B cell (primary cell): Measurements from ENCODE around the gene NCOA1. TPM values are rescaled to one million over a fixed set of nuclear protein-coding genes. Genes with fewer than 3 reads are reported as not detected.

ENCODE experiments used
- ATAC-seq: fragments of 200-7000 bp; cut with Tn5 transposase; one replicate; pipeline ENCODE4 v1.10.0; 2021; ENCODE audit warnings: low read depth, mild to moderate bottlenecking, moderate number of reproducible peaks, moderate library complexity
- CTCF ChIA-PET: fragments of 350-600 bp; sonication (Branson Sonifier 250); formaldehyde crosslinking; loops from one replicate; lab custom pipeline; 2021; ENCODE audit warnings: antibody characterized with exemption, inconsistent platforms; lab: Charles Lee
- POLR2A ChIA-PET: fragments of 350-600 bp; sonication (Branson Sonifier 250); formaldehyde crosslinking; loops from one replicate; lab custom pipeline; 2021; ENCODE audit warnings: antibody characterized with exemption; lab: Charles Lee
- DNase-seq: peaks from one replicate; pipeline ENCODE4 v3.0.0; 2013
- H2AFZ ChIP-seq: 2 replicates; pipeline ENCODE4 v1.6.1; 2012; ENCODE audit warnings: mild to moderate bottlenecking, low read depth, low read length; ENCODE audit not compliant: insufficient read depth, poor library complexity, severe bottlenecking
- H3K27ac ChIP-seq, 2 donors: 1 replicate in 1 of 2; 2 replicates in 1 of 2; pipeline ENCODE4 v1.5.1; 2012 to 2013; ENCODE audit warnings: low read length in 2 of 2, mild to moderate bottlenecking in 2 of 2, moderate library complexity in 1 of 2
- H3K27me3 ChIP-seq, 4 experiments: fragments of 200-600 bp in 1 of 4; sonication (generic) in 1 of 4; replicated peaks in 1 of 4; 1 replicate in 2 of 4; 2 replicates in 2 of 4; pipeline versions ENCODE4 v1.6.1 to v1.7.0; 2013 to 2016; ENCODE audit warnings: low read length in 3 of 4, mild to moderate bottlenecking in 2 of 4, mixed read lengths in 1 of 4, moderate library complexity in 1 of 4; ENCODE audit not compliant: insufficient read depth in 4 of 4, control insufficient read depth in 3 of 4; ENCODE audit errors: control extremely low read depth in 1 of 4
- H3K36me3 ChIP-seq, 2 experiments: replicated peaks in 1 of 2; 1 replicate in 1 of 2; 2 replicates in 1 of 2; pipeline versions ENCODE4 v1.6.1 to v1.7.1; 2013; ENCODE audit warnings: low read length in 1 of 2; ENCODE audit not compliant: insufficient read depth in 2 of 2, control insufficient read depth in 1 of 2; ENCODE audit errors: control extremely low read depth in 1 of 2, extremely low read depth in 1 of 2
- H3K4me1 ChIP-seq, 2 donors: fragments of 200-600 bp in 1 of 2; sonication (generic) in 1 of 2; 1 replicate in 1 of 2; 2 replicates in 1 of 2; pipeline versions ENCODE4 v1.5.1 to v1.6.1; 2013 to 2017; ENCODE audit warnings: low read length in 2 of 2; ENCODE audit not compliant: control insufficient read depth in 2 of 2, insufficient read depth in 2 of 2
- H3K4me2 ChIP-seq: replicated peaks from 2 replicates; pipeline ENCODE3; 2012; ENCODE audit warnings: mild to moderate bottlenecking, low read depth, low read length; ENCODE audit not compliant: poor library complexity, severe bottlenecking
- H3K4me3 ChIP-seq, 5 experiments: fragments of 200-600 bp in 1 of 5; sonication (generic) in 1 of 5; 1 replicate in 3 of 5; 2 replicates in 2 of 5; pipeline versions ENCODE4 v1.5.1 to v1.7.0; 2011 to 2016; ENCODE audit warnings: low read length in 4 of 5, mild to moderate bottlenecking in 4 of 5, low read depth in 2 of 5, control low read depth in 1 of 5, moderate library complexity in 1 of 5; ENCODE audit not compliant: insufficient read depth in 1 of 5; ENCODE audit errors: control extremely low read depth in 1 of 5, extremely low read depth in 1 of 5
- H3K79me2 ChIP-seq: fragments of 200-600 bp; sonication (generic); one replicate; pipeline ENCODE4 v1.6.0; 2016; ENCODE audit warnings: low read length; ENCODE audit not compliant: control insufficient read depth, insufficient read depth
- H3K9ac ChIP-seq: fragments of 200-600 bp; sonication (generic); 2 replicates; pipeline ENCODE4 v1.6.1; 2017; ENCODE audit warnings: mild to moderate bottlenecking, low read length, moderate library complexity
- H3K9me3 ChIP-seq, 3 donors: one replicate each; pipeline versions ENCODE4 v1.6.1 to v1.7.1; 2013; ENCODE audit warnings: low read length in 2 of 3; ENCODE audit not compliant: control insufficient read depth in 2 of 3, insufficient read depth in 1 of 3; ENCODE audit errors: control extremely low read depth in 1 of 3
- H4K20me1 ChIP-seq: 2 replicates; pipeline ENCODE4 v1.6.0; 2012; ENCODE audit warnings: mild to moderate bottlenecking, low read length; ENCODE audit not compliant: insufficient read depth, control insufficient read depth, poor library complexity, severe bottlenecking
- H3K27ac Mint-ChIP-seq: one replicate; pipeline ENCODE4 v1.8.0; 2021; ENCODE audit warnings: mixed read lengths
- H3K27me3 Mint-ChIP-seq: one replicate; pipeline ENCODE4 v1.8.0; 2021; ENCODE audit warnings: mixed read lengths
- H3K4me1 Mint-ChIP-seq: one replicate; pipeline ENCODE4 v1.8.0; 2021; ENCODE audit warnings: mixed read lengths
- H3K4me3 Mint-ChIP-seq: one replicate; pipeline ENCODE4 v1.8.0; 2021; ENCODE audit warnings: mixed read lengths
- H3K9me3 Mint-ChIP-seq: one replicate; pipeline ENCODE4 v1.8.0; 2022; ENCODE audit warnings: mixed read lengths; ENCODE audit not compliant: insufficient read depth
- EZH2 ChIP-seq: IDR thresholded peaks from 2 replicates; pipeline ENCODE4 v1.6.1; 2012; ENCODE audit warnings: borderline replicate concordance, low read depth, mild to moderate bottlenecking, moderate library complexity, low read length; ENCODE audit not compliant: insufficient read depth, poor library complexity, severe bottlenecking
- whole genome bisulfite sequencing: methylation state at CpG from one replicate; pipeline ENCODE4 v1.1.5; 2013; ENCODE audit warnings: missing lambda C conversion rate; ENCODE audit not compliant: insufficient coverage; 5-methylcytosine and 5-hydroxymethylcytosine counted together
- intact Hi-C: fragments of 100-400 bp; cut with micrococcal nuclease; formaldehyde crosslinking; loops from one replicate; pipeline ENCODE4 v1.10.0; 2022
- polyA plus RNA-seq: library from polyadenylated mRNA; depleted of rRNA; stranded (reverse); fragments of >200 nt; gene quantifications from 2 replicates; pipeline ENCODE4 v1.2.3, GENCODE V29; 2012
- total RNA-seq, 2 donors: library from RNA; stranded (reverse); fragments of 120-200 nt in 1 of 2; gene quantifications; 1 replicate in 1 of 2; 2 replicates in 1 of 2; pipeline versions ENCODE4 v1.2.3 to v1.2.4, GENCODE V29; 2013 to 2022
- TF ChIP-seq, protein P1 (sequence below): fragments of 200-600 bp; IDR thresholded peaks from one replicate; pipeline ENCODE4 v1.8.0; 2022; ENCODE audit warnings: antibody characterized with exemption, mild to moderate bottlenecking

Gene NCOA1
- total and polyA plus RNA-seq, 2 donors (not counting 1 experiment from before 2014, with no cell fraction given) = 11.6 to 49.1 TPM

DNA sequence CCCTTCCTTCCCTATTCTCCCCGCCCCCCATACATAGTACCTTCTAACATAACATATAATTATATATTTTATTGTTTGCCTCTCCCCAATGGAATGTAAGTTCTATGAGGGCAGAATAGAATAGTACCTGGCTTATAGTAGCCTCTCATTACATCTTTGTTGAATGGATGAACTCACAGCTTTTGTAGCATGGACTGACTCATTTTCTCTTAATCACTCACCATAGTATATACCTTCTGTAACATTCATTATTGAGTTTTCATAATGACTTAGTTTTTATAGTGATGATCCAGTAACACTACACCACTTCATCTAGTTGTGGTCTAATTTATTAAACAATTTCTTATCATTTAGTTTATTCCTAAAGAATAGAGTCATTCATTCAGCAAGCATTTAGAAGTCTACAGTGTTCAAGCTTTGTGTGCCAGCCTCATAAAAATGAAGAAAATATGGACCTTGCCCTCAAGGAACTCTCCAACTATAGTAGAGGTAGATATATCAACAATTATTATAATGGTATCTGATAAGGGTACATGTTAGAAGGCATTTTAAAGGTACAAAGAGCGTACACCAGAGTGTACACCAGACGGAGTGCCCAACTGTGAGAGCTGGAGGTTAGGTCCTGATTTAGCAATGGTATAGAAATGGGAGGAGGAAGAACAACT is 31.1 kb downstream of the NCOA1 start:
- Histone ChIP-seq H3K4me1 (peaks cover 0 to 8% of the 10 kb centered on the region in 2 donors), H3K9ac (no peak overlapping the region), H3K79me2 (peaks cover 77% of the 10 kb centered on the region), H3K27me3 (no peaks in the 10 kb centered on the region), H3K4me2 (no peak overlapping the region), H3K9me3 (peaks cover 0 to 4% (median 1%) of the 10 kb centered on the region in 3 donors), H3K27ac (no peak overlapping the region), H3K36me3 (no peaks in the 10 kb centered on the region), H2AFZ (no peak overlapping the region), H3K4me3 (no peak overlapping the region), H4K20me1 (peaks cover 19% of the 10 kb centered on the region)
- intact Hi-C loops = no loop called here
- ChIA-PET CTCF (no interaction called here), POLR2A (no interaction called here)
- no peak for DNase-seq
- no peaks in the 10 kb centered on the region for H3K9me3 Mint-ChIP-seq
- H3K4me3 Mint-ChIP-seq = no peak overlapping the region
- no peak for TF ChIP-seq EZH2
- TF ChIP-seq, protein P1, sequence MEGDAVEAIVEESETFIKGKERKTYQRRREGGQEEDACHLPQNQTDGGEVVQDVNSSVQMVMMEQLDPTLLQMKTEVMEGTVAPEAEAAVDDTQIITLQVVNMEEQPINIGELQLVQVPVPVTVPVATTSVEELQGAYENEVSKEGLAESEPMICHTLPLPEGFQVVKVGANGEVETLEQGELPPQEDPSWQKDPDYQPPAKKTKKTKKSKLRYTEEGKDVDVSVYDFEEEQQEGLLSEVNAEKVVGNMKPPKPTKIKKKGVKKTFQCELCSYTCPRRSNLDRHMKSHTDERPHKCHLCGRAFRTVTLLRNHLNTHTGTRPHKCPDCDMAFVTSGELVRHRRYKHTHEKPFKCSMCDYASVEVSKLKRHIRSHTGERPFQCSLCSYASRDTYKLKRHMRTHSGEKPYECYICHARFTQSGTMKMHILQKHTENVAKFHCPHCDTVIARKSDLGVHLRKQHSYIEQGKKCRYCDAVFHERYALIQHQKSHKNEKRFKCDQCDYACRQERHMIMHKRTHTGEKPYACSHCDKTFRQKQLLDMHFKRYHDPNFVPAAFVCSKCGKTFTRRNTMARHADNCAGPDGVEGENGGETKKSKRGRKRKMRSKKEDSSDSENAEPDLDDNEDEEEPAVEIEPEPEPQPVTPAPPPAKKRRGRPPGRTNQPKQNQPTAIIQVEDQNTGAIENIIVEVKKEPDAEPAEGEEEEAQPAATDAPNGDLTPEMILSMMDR = no peak
- no peak overlapping the region for H3K27ac Mint-ChIP-seq
- WGBS = 87% methylated on average over 2 of the region's 3 CpGs
- no peak for ATAC-seq
- H3K27me3 Mint-ChIP-seq = no peaks in the 10 kb centered on the region
- peaks cover 28% of the 10 kb centered on the region for H3K4me1 Mint-ChIP-seq

DNA sequence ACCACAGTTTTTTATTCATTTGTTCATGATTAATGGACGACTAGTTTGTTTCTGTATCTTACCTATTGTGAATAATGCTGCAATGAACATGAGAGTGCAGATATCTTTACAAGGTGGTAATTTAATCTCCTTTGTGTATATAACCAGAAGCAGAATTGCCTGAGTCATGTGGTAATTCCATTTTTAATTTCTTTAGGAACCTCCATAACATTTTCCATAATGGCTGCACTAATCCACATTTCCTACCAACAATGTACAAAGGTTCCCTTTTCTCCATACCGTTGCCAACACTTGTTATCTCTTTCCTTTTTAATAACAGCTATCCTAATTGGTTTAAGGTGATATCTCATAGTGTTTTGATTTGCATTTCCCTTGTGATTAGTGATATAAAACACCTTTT is 36.5 kb downstream of the NCOA1 start:
- DNase-seq (no peak), ATAC-seq (no peak)
- peaks cover 5 to 18% (median 10%) of the 10 kb centered on the region in 3 donors for H3K9me3 ChIP-seq
- peaks cover 32% of the 10 kb centered on the region for H4K20me1 ChIP-seq
- H3K27ac ChIP-seq = no peak overlapping the region
- WGBS = no CpG with 5 or more reads among the region's 2 CpGs
- no peak overlapping the region for H3K4me3 ChIP-seq
- peaks cover 68% of the 10 kb centered on the region for H3K79me2 ChIP-seq
- no peaks in the 10 kb centered on the region for H3K4me1 ChIP-seq
- no peak overlapping the region for H2AFZ ChIP-seq
- peaks cover 21% of the 10 kb centered on the region for H3K4me1 Mint-ChIP-seq
- H3K27ac Mint-ChIP-seq = no peak overlapping the region
- ChIA-PET CTCF (no interaction called here), POLR2A (no interaction called here)
- no peak overlapping the region for H3K9ac ChIP-seq
- no peaks in the 10 kb centered on the region for H3K36me3 ChIP-seq
- peaks cover 8% of the 10 kb centered on the region for H3K9me3 Mint-ChIP-seq
- no peaks in the 10 kb centered on the region for H3K27me3 ChIP-seq
- H3K4me2 ChIP-seq = no peak overlapping the region
- intact Hi-C loops = no loop called here
- no peak overlapping the region for H3K4me3 Mint-ChIP-seq
- TF ChIP-seq EZH2 = no peak
- TF ChIP-seq, protein P1 = no peak
- no peaks in the 10 kb centered on the region for H3K27me3 Mint-ChIP-seq
